H9 (cell line): ENCODE results near the gene HAGHL. TPM values are rescaled to one million over a fixed set of nuclear protein-coding genes. Genes with fewer than 3 reads are reported as not detected.

Source experiments
- DNase-seq: peaks from one replicate; pipeline ENCODE4 v3.0.0-alpha.2; 2017
- H2AFZ ChIP-seq: one replicate; pipeline ENCODE4 v1.6.1; 2013; ENCODE audit warnings: mild to moderate bottlenecking, low read length, control low read depth, moderate library complexity
- H2AK5ac ChIP-seq: 2 replicates; pipeline ENCODE4 v1.6.1; 2013; ENCODE audit warnings: low read length, control low read depth, mixed read lengths; ENCODE audit not compliant: insufficient read length
- H2BK120ac ChIP-seq: one replicate; pipeline ENCODE4 v1.6.1; 2013; ENCODE audit warnings: low read depth, mild to moderate bottlenecking, low read length, control low read depth, inconsistent platforms; ENCODE audit not compliant: poor library complexity, severe bottlenecking
- H2BK12ac ChIP-seq: 2 replicates; pipeline ENCODE4 v1.6.1; 2013; ENCODE audit warnings: low read length, control low read depth, mixed read lengths, low read depth; ENCODE audit not compliant: insufficient read length
- H2BK15ac ChIP-seq: 2 replicates; pipeline ENCODE4 v1.6.1; 2013; ENCODE audit warnings: low read depth, low read length, control low read depth
- H2BK20ac ChIP-seq: one replicate; pipeline ENCODE4 v1.6.1; 2013; ENCODE audit warnings: low read depth, mild to moderate bottlenecking, low read length, control low read depth, inconsistent platforms; ENCODE audit not compliant: poor library complexity, severe bottlenecking
- H2BK5ac ChIP-seq: 2 replicates; pipeline ENCODE4 v1.6.1; 2013; ENCODE audit warnings: low read length, control low read depth, mixed read lengths; ENCODE audit not compliant: insufficient read length
- H3K14ac ChIP-seq: 2 replicates; pipeline ENCODE4 v1.6.1; 2013; ENCODE audit warnings: low read length, control low read depth; ENCODE audit not compliant: insufficient read depth
- H3K18ac ChIP-seq: 2 replicates; pipeline ENCODE4 v1.6.1; 2013; ENCODE audit warnings: low read depth, mild to moderate bottlenecking, mixed read lengths, low read length, control low read depth; ENCODE audit not compliant: insufficient read length
- H3K23ac ChIP-seq: 2 replicates; pipeline ENCODE4 v1.6.1; 2013; ENCODE audit warnings: low read length, control low read depth, mixed read lengths, low read depth; ENCODE audit not compliant: insufficient read length
- H3K23me2 ChIP-seq: 2 replicates; pipeline ENCODE4 v1.6.1; 2013; ENCODE audit warnings: low read depth, mild to moderate bottlenecking, mixed read lengths, low read length, control low read depth; ENCODE audit not compliant: insufficient read length, poor library complexity, severe bottlenecking
- H3K27ac ChIP-seq: 2 replicates; pipeline ENCODE4 v1.5.1; 2013; ENCODE audit warnings: low read length, control low read depth, mixed read lengths, low read depth; ENCODE audit not compliant: insufficient read length
- H3K27me3 ChIP-seq: 2 replicates; pipeline ENCODE4 v1.6.1; 2013; ENCODE audit warnings: low read length, control low read depth, inconsistent platforms; ENCODE audit not compliant: insufficient read depth
- H3K4ac ChIP-seq: 2 replicates; pipeline ENCODE4 v1.6.1; 2013; ENCODE audit warnings: low read depth, mild to moderate bottlenecking, control low read depth, inconsistent platforms, low read length, moderate library complexity
- H3K4me1 ChIP-seq: 2 replicates; pipeline ENCODE4 v1.6.1; 2013; ENCODE audit warnings: low read length, control low read depth, inconsistent platforms; ENCODE audit not compliant: insufficient read depth
- H3K4me2 ChIP-seq: 2 replicates; pipeline ENCODE4 v1.6.1; 2013; ENCODE audit warnings: low read length, control low read depth, mixed read lengths; ENCODE audit not compliant: insufficient read length, insufficient read depth
- H3K56ac ChIP-seq: 2 replicates; pipeline ENCODE4 v1.6.1; 2013; ENCODE audit warnings: low read depth, mild to moderate bottlenecking, mixed read lengths, low read length, control low read depth; ENCODE audit not compliant: insufficient read length
- H3K79me1 ChIP-seq: 2 replicates; pipeline ENCODE4 v1.6.1; 2013; ENCODE audit warnings: low read depth, mild to moderate bottlenecking, moderate library complexity, low read length, control low read depth, inconsistent platforms; ENCODE audit not compliant: insufficient read depth, poor library complexity, severe bottlenecking
- H3K79me2 ChIP-seq: 2 replicates; pipeline ENCODE4 v1.6.1; 2013; ENCODE audit warnings: low read length, control low read depth, inconsistent platforms; ENCODE audit not compliant: insufficient read depth
- H3K9ac ChIP-seq: 2 replicates; pipeline ENCODE4 v1.6.1; 2013; ENCODE audit warnings: low read length, control low read depth, mixed read lengths; ENCODE audit not compliant: insufficient read length; ENCODE audit errors: extremely low read depth
- H3K9me3 ChIP-seq: one replicate; pipeline ENCODE4 v1.6.1; 2013; ENCODE audit warnings: low read depth, low read length, inconsistent platforms; ENCODE audit not compliant: control insufficient read depth
- H3T11ph ChIP-seq: one replicate; pipeline ENCODE4 v1.6.1; 2013; ENCODE audit warnings: mild to moderate bottlenecking, low read length, control low read depth, inconsistent platforms
- H4K20me1 ChIP-seq: one replicate; pipeline ENCODE4 v1.6.1; 2013; ENCODE audit not compliant: control insufficient read depth, insufficient read length, insufficient read depth
- H4K5ac ChIP-seq: 2 replicates; pipeline ENCODE4 v1.6.1; 2013; ENCODE audit warnings: low read depth, mild to moderate bottlenecking, mixed read lengths, low read length, control low read depth; ENCODE audit not compliant: insufficient read length
- H4K8ac ChIP-seq: replicated peaks from 2 replicates; pipeline ENCODE4 v1.6.1; 2013; ENCODE audit warnings: low read length, control low read depth, mixed read lengths, low read depth; ENCODE audit not compliant: insufficient read length
- H4K91ac ChIP-seq: 2 replicates; pipeline ENCODE4 v1.6.1; 2013; ENCODE audit warnings: low read depth, mild to moderate bottlenecking, moderate library complexity, mixed read lengths, low read length, control low read depth; ENCODE audit not compliant: insufficient read length
- H3K27ac Mint-ChIP-seq, 3 experiments: 2 replicates in 2 of 3; 3 replicates in 1 of 3; pipeline ENCODE4 v1.8.0; 2020 to 2021; ENCODE audit warnings: mixed read lengths in 3 of 3, mild to moderate bottlenecking in 1 of 3, moderate library complexity in 1 of 3
- H3K27me3 Mint-ChIP-seq: 2 replicates; pipeline ENCODE4 v1.8.0; 2021; ENCODE audit warnings: low read depth, mild to moderate bottlenecking, moderate library complexity, mixed read lengths
- H3K36me3 Mint-ChIP-seq, 3 experiments: 2 replicates in 2 of 3; 3 replicates in 1 of 3; pipeline ENCODE4 v1.8.0; 2020 to 2021; ENCODE audit warnings: low read depth in 3 of 3, mixed read lengths in 3 of 3; ENCODE audit not compliant: insufficient read depth in 1 of 3
- H3K4me1 Mint-ChIP-seq, 2 experiments: 2 replicates each; pipeline ENCODE4 v1.8.0; 2020; ENCODE audit warnings: mixed read lengths in 2 of 2
- H3K4me3 Mint-ChIP-seq, 2 experiments: 2 replicates in 1 of 2; 3 replicates in 1 of 2; pipeline ENCODE4 v1.8.0; 2020 to 2021; ENCODE audit warnings: mild to moderate bottlenecking in 2 of 2, mixed read lengths in 2 of 2, moderate library complexity in 1 of 2
- H3K9me3 Mint-ChIP-seq, 2 experiments: 2 replicates in 1 of 2; 3 replicates in 1 of 2; pipeline ENCODE4 v1.8.0; 2020; ENCODE audit warnings: mild to moderate bottlenecking in 2 of 2, mixed read lengths in 2 of 2, moderate library complexity in 1 of 2
- WGBS: extraction: QIAGEN DNeasy Blood & Tissue Kit; methylation state at CpG from one replicate; pipeline ENCODE4 v1.1.7; 2013; ENCODE audit warnings: missing lambda C conversion rate, low lambda C conversion rate, mixed read lengths; ENCODE audit not compliant: insufficient read length; ENCODE audit errors: extremely low coverage; 5-methylcytosine and 5-hydroxymethylcytosine counted together
- total RNA-seq: library from RNA; stranded (reverse); gene quantifications from 2 replicates; pipeline ENCODE4 v1.2.1, GENCODE V29; 2021
- TF ChIP-seq, protein P1 (sequence below): fragments of 200-600 bp; sonication (generic); conservative IDR thresholded peaks from 3 replicates; pipeline ENCODE4 v1.8.0; 2021; ENCODE audit warnings: antibody characterized with exemption, mild to moderate bottlenecking

The HAGHL gene
- total RNA-seq, 1 experiment from 2014 or later = 25.2 TPM

DNA sequence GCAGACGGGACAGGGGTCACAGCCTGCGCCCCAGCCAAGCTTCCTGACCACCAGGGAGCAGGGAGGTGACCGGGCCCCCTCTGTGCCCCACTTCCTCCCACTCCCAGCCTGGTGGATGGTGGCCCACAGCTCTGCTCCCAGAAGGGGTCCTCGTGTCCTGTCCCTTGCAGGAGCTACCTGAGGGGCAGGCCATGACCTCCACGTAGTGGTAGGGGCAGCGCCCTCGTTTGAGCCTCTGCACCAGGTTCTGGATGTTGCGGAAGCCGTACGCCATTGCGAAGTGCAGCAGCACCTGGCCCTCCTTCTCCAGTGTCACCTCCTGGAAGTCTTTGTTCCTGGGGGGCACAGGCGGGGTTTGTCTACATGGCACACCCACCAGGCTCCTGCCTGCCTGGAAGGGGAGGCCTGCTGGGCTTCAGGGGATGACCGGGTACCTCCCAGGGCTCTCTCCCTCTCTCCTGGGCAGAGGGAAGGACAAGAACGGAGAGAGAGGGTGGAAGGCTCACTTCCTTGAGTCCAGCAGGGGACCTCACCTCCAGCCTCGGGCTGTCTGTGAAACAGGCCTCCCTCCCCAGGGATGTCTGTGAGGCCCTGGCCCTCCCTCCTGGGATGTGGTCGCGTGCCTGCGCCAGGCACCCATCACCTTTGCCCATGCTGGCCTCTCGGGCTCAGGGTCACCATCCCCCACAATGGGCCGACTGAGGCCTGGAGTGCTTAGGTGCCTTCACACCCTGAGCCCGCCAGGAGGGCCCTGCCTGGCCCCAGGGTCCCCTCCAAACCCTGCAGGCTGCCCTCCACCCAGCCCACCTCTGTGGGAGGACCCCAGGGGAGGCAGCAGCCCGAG lies 4.0 kb downstream of the HAGHL start:
- Histone ChIP-seq H3K27ac (no peak overlapping the region), H3K79me1 (no peaks in the 10 kb centered on the region), H3K14ac (no peak overlapping the region), H3K23ac (no peak overlapping the region), H3K79me2 (no peaks in the 10 kb centered on the region), H3K9me3 (no peaks in the 10 kb centered on the region), H2BK12ac (no peak overlapping the region), H2BK20ac (no peak overlapping the region), H3K4me1 (no peaks in the 10 kb centered on the region), H2AK5ac (no peak overlapping the region), H3K4me2 (no peak overlapping the region), H3T11ph (no peak overlapping the region), H2BK120ac (no peak overlapping the region), H3K18ac (no peak overlapping the region), H4K5ac (no peak overlapping the region), H3K23me2 (peaks cover 11% of the 10 kb centered on the region), H3K56ac (no peak overlapping the region), H2BK15ac (no peak overlapping the region), H3K4ac (no peak overlapping the region), H4K8ac (no peak overlapping the region), H2BK5ac (no peak overlapping the region), H4K20me1 (no peaks in the 10 kb centered on the region), H3K27me3 (no peaks in the 10 kb centered on the region), H4K91ac (no peak overlapping the region), H2AFZ (no peak overlapping the region), H3K9ac (no peak overlapping the region)
- TF ChIP-seq, protein P1, sequence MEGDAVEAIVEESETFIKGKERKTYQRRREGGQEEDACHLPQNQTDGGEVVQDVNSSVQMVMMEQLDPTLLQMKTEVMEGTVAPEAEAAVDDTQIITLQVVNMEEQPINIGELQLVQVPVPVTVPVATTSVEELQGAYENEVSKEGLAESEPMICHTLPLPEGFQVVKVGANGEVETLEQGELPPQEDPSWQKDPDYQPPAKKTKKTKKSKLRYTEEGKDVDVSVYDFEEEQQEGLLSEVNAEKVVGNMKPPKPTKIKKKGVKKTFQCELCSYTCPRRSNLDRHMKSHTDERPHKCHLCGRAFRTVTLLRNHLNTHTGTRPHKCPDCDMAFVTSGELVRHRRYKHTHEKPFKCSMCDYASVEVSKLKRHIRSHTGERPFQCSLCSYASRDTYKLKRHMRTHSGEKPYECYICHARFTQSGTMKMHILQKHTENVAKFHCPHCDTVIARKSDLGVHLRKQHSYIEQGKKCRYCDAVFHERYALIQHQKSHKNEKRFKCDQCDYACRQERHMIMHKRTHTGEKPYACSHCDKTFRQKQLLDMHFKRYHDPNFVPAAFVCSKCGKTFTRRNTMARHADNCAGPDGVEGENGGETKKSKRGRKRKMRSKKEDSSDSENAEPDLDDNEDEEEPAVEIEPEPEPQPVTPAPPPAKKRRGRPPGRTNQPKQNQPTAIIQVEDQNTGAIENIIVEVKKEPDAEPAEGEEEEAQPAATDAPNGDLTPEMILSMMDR = no peak
- Mint-ChIP-seq H3K9me3 (no peaks in the 10 kb centered on the region), H3K4me1 (no peaks in the 10 kb centered on the region), H3K36me3 (peaks cover 3 to 19% (median 13%) of the 10 kb centered on the region in 3 experiments; a peak in 5 of 7 replicates), H3K27ac (no peak overlapping the region), H3K4me3 (no peak overlapping the region), H3K27me3 (peaks cover 3% of the 10 kb centered on the region)
- WGBS = no CpG with 5 or more reads among the region's 22 CpGs
- no peak for DNase-seq
